Stimulated activated effector memory CD8-positive, alpha-beta T cell treated with anti-CD3 and anti-CD28 coated beads, Interleukin-12 subunit alpha, Interleukin-12 subunit beta, amount 100 ng/mL, for 72 hours (primary cell): ENCODE results near the gene MACROD2.

Experiments used
- ATAC-seq: fragments of 150-1000 bp; cut with Tn5 transposase; 2 replicates; pipeline ENCODE4 v1.10.0; 2021
- DNase-seq, 2 donors: peaks; one replicate each; pipeline ENCODE4 v3.0.0; 2021 to 2022; ENCODE audit warnings: low spot score in 2 of 2
- H3K27ac Mint-ChIP-seq: one replicate; pipeline ENCODE4 v1.8.0; 2022; ENCODE audit warnings: mild to moderate bottlenecking, mixed read lengths
- H3K36me3 Mint-ChIP-seq: one replicate; pipeline ENCODE4 v1.8.0; 2022; ENCODE audit warnings: mild to moderate bottlenecking, mixed read lengths
- H3K4me1 Mint-ChIP-seq: one replicate; pipeline ENCODE4 v1.8.0; 2022; ENCODE audit warnings: mixed read lengths
- H3K4me3 Mint-ChIP-seq: one replicate; pipeline ENCODE4 v1.8.0; 2022; ENCODE audit warnings: mild to moderate bottlenecking, mixed read lengths
- H3K9me3 Mint-ChIP-seq: one replicate; pipeline ENCODE4 v1.8.0; 2022; ENCODE audit warnings: mixed read lengths

MACROD2 gene

DNA sequence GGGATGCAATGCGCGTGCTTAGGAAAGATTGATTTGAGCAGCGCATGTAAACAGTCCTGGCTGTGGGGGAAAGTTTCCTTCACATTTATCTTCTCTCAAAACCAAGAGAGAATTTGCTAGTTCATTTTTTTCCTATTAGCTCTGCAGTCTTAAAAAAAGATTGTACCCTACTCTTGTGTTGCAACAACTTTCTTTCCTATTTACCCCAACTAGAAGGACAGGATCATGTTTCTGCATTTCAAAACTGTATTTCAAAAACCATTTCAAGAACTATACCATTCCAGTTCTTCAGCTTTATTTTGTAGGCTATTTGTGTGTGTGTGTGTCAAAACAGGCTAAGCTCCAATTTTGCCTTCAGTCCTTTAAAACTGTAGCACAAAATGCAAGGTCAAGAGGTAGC lies 2104.8 kb downstream of the MACROD2 start:
- no peak for DNase-seq
- Mint-ChIP-seq H3K9me3 (peaks cover 9% of the 10 kb centered on the region), H3K4me3 (no peak overlapping the region), H3K36me3 (peaks cover 4% of the 10 kb centered on the region), H3K27ac (no peak overlapping the region), H3K4me1 (no peaks in the 10 kb centered on the region)
- no peak for ATAC-seq

DNA sequence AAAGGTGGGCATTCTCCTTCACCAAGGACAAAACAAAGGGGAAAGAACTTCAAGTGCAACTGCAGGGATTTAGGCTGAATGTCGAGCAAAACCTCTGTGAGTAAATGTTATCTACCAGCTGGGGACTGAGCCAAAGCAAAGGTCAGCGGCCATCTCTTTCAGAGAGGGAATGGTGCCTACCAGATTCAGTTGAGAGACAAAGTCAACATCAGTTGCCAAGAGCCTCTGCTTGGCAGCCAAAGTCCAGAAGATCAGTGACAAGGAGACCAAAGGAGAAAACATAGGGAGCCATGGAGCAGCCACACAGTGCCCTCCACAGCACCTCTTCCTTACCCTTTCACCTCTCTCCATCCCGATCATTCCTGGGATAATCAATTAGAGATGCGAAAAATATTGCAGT lies 2105.5 kb downstream of the MACROD2 start:
- Mint-ChIP-seq H3K4me1 (no peaks in the 10 kb centered on the region), H3K4me3 (no peak overlapping the region), H3K9me3 (peaks cover 6% of the 10 kb centered on the region), H3K27ac (no peak overlapping the region), H3K36me3 (peaks cover 4% of the 10 kb centered on the region)
- ATAC-seq (no peak), DNase-seq (no peak)
